GM18951 (cell line): ENCODE results near the gene TSPAN4.

Experiments
- POLR2A ChIP-seq: IDR thresholded peaks from 4 replicates; pipeline ENCODE4 v1.6.1; 2011; ENCODE audit warnings: mild to moderate bottlenecking; ENCODE audit not compliant: insufficient read length, insufficient read depth; ENCODE audit errors: extremely low read depth
- in situ Hi-C: fragments of 300-500 bp; cut with MboI; formaldehyde crosslinking; loops from one replicate; pipeline ENCODE4 v1.12.0; 2022; ENCODE audit warnings: low sequenced_read_pairs, mixed read lengths, inconsistent platforms; ENCODE audit not compliant: unreplicated experiment

TSPAN4 gene

GRCh38 chr11:824292-824880 lies 18.3 kb upstream of the TSPAN4 start:
- in situ Hi-C loops: no loop called here
- no peak for TF ChIP-seq POLR2A

- no peak for TF ChIP-seq POLR2A
- in situ Hi-C loops: no loop called here
These were observed 17.7 kb upstream of the TSPAN4 start for GRCh38 chr11:824942-825341.

- TF ChIP-seq POLR2A: no peak
- in situ Hi-C loops: no loop called here
These were observed 17.1 kb upstream of the TSPAN4 start for GRCh38 chr11:825366-826226.

GRCh38 chr11:826227-826621 lies 16.4 kb upstream of the TSPAN4 start:
- in situ Hi-C loops: no loop called here
- no peak for TF ChIP-seq POLR2A

GRCh38 chr11:826836-827145 lies 15.9 kb upstream of the TSPAN4 start:
- in situ Hi-C loops: no loop called here
- TF ChIP-seq POLR2A: no peak

GRCh38 chr11:827146-827896 lies 15.3 kb upstream of the TSPAN4 start:
- in situ Hi-C loops: no loop called here
- TF ChIP-seq POLR2A: peak; percentile 53

GRCh38 chr11:827897-828192 lies 14.8 kb upstream of the TSPAN4 start, which contains the start of gene CRACR2B:
Gene CRACR2B (plus strand): TSS chr11:827919. CDS start chr11:828608, 689 bp downstream.
- in situ Hi-C loops: no loop called here

GRCh38 chr11:828506-829175 lies 14.0 kb upstream of the TSPAN4 start:
- TF ChIP-seq POLR2A: no peak
- in situ Hi-C loops: no loop called here

More at GRCh38 chr11:827897-828192, 14.8 kb upstream of the TSPAN4 start, which contains the start of gene CRACR2B:
- TF ChIP-seq POLR2A: no peak

GRCh38 chr11:829176-829846 lies 13.3 kb upstream of the TSPAN4 start:
- in situ Hi-C loops: no loop called here
- peak; percentile 14 for TF ChIP-seq POLR2A

GRCh38 chr11:829847-830294 lies 12.8 kb upstream of the TSPAN4 start:
- in situ Hi-C loops: no loop called here
- TF ChIP-seq POLR2A: peak; percentile 20

GRCh38 chr11:830295-831117 lies 12.1 kb upstream of the TSPAN4 start:
- in situ Hi-C loops: no loop called here
- no peak for TF ChIP-seq POLR2A
